Measurements from ENCODE around the gene SOBP. TPM values are rescaled to one million over a fixed set of nuclear protein-coding genes. Genes with fewer than 3 reads are reported as not detected.

SOBP gene
- total RNA-seq, 1 experiment from 2014 or later = 10.1 TPM

- TF ChIP-seq ZNF425 (CRISPR knock-in tag; conservative IDR thresholded peaks at IDR 0.05) (no peak), RELA (CRISPR knock-in tag; IDR thresholded peaks at IDR 0.05; ENCODE audit: borderline replicate concordance) (0 out of 2 replicates have a peak, but pooled peaks have one; percentile 65), NFE2L1 (CRISPR knock-in tag; IDR thresholded peaks at IDR 0.05) (0 out of 2 replicates have a peak, but pooled peaks have one; percentile 65)
Measured at GRCh38 chr6:107488875-107489635, 862 bp upstream of the SOBP start (continued).

- ChIA-PET POLR2A (interaction anchor here (0.6 to 1.6 kb wide), 4 partner anchors 31 to 375 kb away, joined by 3 to 7 read pairs (median 3); partner anchors contain the start of gene PDSS2), CTCF (interaction anchor here (1.0 to 6.5 kb wide), 2 partner anchors 32 to 1130 kb away, joined by 3 to 31 read pairs; partner anchors contain the start of genes CRYBG1 and PDSS2)
- DNase-seq (ENCODE audit: low spot score) (no peak), ATAC-seq (no peak)
- H3K4me3 Mint-ChIP-seq = no peak overlapping the region
- peaks cover 39% of the 10 kb centered on the region for H3K27me3 Mint-ChIP-seq (ENCODE audit: low read depth)
- H3K4me1 Mint-ChIP-seq = peaks cover 21% of the 10 kb centered on the region
- TF ChIP-seq CREB1 (CRISPR knock-in tag; IDR thresholded peaks at IDR 0.05) = 0 out of 2 replicates have a peak, but pooled peaks have one; percentile 37
- TF ChIP-seq CTCF (IDR thresholded peaks at IDR 0.05) = no peak
- TF ChIP-seq HMGA2 (CRISPR knock-in tag; IDR thresholded peaks at IDR 0.05) = no peak
- TF ChIP-seq JUN (CRISPR knock-in tag; IDR thresholded peaks at IDR 0.05) = no peak
- no peaks in the 10 kb centered on the region for H3K36me3 Mint-ChIP-seq
- no peak overlapping the region for H3K27ac Mint-ChIP-seq
- H3K9me3 Mint-ChIP-seq = no peaks in the 10 kb centered on the region
Measured at GRCh38 chr6:107490566-107491137, 735 bp downstream of the SOBP start.

- no peak overlapping the region for H3K4me3 Mint-ChIP-seq
- POLR2A ChIA-PET = interaction anchor here (0.6 to 1.6 kb wide), 5 partner anchors 32 to 993 kb away, joined by 3 to 7 read pairs (median 3); partner anchors contain the start of gene PDSS2
- TF ChIP-seq FOXP1 (CRISPR knock-in tag; IDR thresholded peaks at IDR 0.05; ENCODE audit: borderline replicate concordance) (peak; percentile 65; the same call in 1 of the 2 replicates), NFATC4 (CRISPR knock-in tag; IDR thresholded peaks at IDR 0.05) (no peak), ZBTB43 (CRISPR knock-in tag; IDR thresholded peaks at IDR 0.05) (0 out of 2 replicates have a peak, but pooled peaks have one; percentile 29), NR3C1 (CRISPR knock-in tag; conservative IDR thresholded peaks at IDR 0.05; ENCODE audit: low read depth) (no peak), MAX (CRISPR knock-in tag; IDR thresholded peaks at IDR 0.05) (no peak), SP1 (CRISPR knock-in tag; conservative IDR thresholded peaks at IDR 0.05) (peak; percentile 47; the same call in 1 of the 2 replicates), TEAD1 (CRISPR knock-in tag; IDR thresholded peaks at IDR 0.05) (no peak), HMGXB4 (CRISPR knock-in tag; IDR thresholded peaks at IDR 0.05) (peak; percentile 74), RELA (CRISPR knock-in tag; IDR thresholded peaks at IDR 0.05; ENCODE audit: borderline replicate concordance) (0 out of 2 replicates have a peak, but pooled peaks have one; percentile 56), ZNF121 (CRISPR knock-in tag; IDR thresholded peaks at IDR 0.05) (no peak), NFYB (CRISPR knock-in tag; conservative IDR thresholded peaks at IDR 0.05; ENCODE audit: low read depth) (0 out of 2 replicates have a peak, but pooled peaks have one; percentile 11), ZMAT4 (CRISPR knock-in tag; IDR thresholded peaks at IDR 0.05) (no peak), KAT7 (CRISPR knock-in tag; IDR thresholded peaks at IDR 0.05; ENCODE audit: borderline replicate concordance) (peak; percentile 88; the same call in 1 of the 2 replicates), ZNF232 (CRISPR knock-in tag; IDR thresholded peaks at IDR 0.05) (0 out of 2 replicates have a peak, but pooled peaks have one; percentile 3), GABPB1 (CRISPR knock-in tag; IDR thresholded peaks at IDR 0.05) (no peak; the same call in 1 of the 2 replicates)
Measured at GRCh38 chr6:107491138-107491609, 1.3 kb downstream of the SOBP start.

More at GRCh38 chr6:107491138-107491609, 1.3 kb downstream of the SOBP start:
- no peak overlapping the region for H3K27ac Mint-ChIP-seq
- no peaks in the 10 kb centered on the region for H3K9me3 Mint-ChIP-seq
- peaks cover 35% of the 10 kb centered on the region for H3K27me3 Mint-ChIP-seq (ENCODE audit: low read depth)
- peaks cover 21% of the 10 kb centered on the region for H3K4me1 Mint-ChIP-seq
- CTCF ChIA-PET = interaction anchor here (1.0 to 6.5 kb wide), 4 partner anchors 32 to 1131 kb away, joined by 3 to 31 read pairs (median 4); partner anchors contain the start of genes CRYBG1 and PDSS2
- H3K36me3 Mint-ChIP-seq = no peaks in the 10 kb centered on the region
- ATAC-seq = peak; percentile 12
- DNase-seq (ENCODE audit: low spot score) = peak; percentile 71

Measured in WTC11 (cell line).